IPS-18a (cell line): ENCODE results near the gene SIGLEC1.

ENCODE experiments used
- H3K27ac ChIP-seq: one replicate; pipeline ENCODE4 v1.5.1; 2013; ENCODE audit warnings: low read length
- H3K27me3 ChIP-seq: one replicate; pipeline ENCODE4 v1.6.1; 2013; ENCODE audit warnings: mild to moderate bottlenecking, low read length; ENCODE audit not compliant: control insufficient read depth, insufficient read depth
- H3K36me3 ChIP-seq: one replicate; pipeline ENCODE4 v1.6.1; 2013; ENCODE audit warnings: low read depth, low read length; ENCODE audit not compliant: control insufficient read depth
- H3K4me1 ChIP-seq: one replicate; pipeline ENCODE4 v1.6.1; 2013; ENCODE audit warnings: low read depth, low read length; ENCODE audit not compliant: control insufficient read depth
- H3K4me3 ChIP-seq: one replicate; pipeline ENCODE4 v1.5.1; 2013; ENCODE audit warnings: low read length
- H3K9ac ChIP-seq: one replicate; pipeline ENCODE4 v1.6.1; 2013; ENCODE audit warnings: mild to moderate bottlenecking, low read length, moderate library complexity
- H3K9me3 ChIP-seq: one replicate; pipeline ENCODE4 v1.6.1; 2013; ENCODE audit warnings: low read depth, low read length; ENCODE audit not compliant: control insufficient read depth

Gene SIGLEC1

GRCh38 chr20:3704087-3704486, 8.3 kb downstream of the SIGLEC1 start:
- no peak overlapping the region for H3K4me3 ChIP-seq
- H3K9ac ChIP-seq, result no peak overlapping the region
- no peaks in the 10 kb centered on the region for H3K36me3 ChIP-seq
- H3K9me3 ChIP-seq, result no peaks in the 10 kb centered on the region
- H3K4me1 ChIP-seq, result no peaks in the 10 kb centered on the region
- H3K27me3 ChIP-seq, result no peaks in the 10 kb centered on the region
- no peak overlapping the region for H3K27ac ChIP-seq

- Histone ChIP-seq H3K27me3 (no peaks in the 10 kb centered on the region), H3K4me3 (no peak overlapping the region), H3K9ac (no peak overlapping the region), H3K27ac (no peak overlapping the region), H3K9me3 (no peaks in the 10 kb centered on the region), H3K4me1 (no peaks in the 10 kb centered on the region), H3K36me3 (no peaks in the 10 kb centered on the region)
These were observed 9.6 kb downstream of the SIGLEC1 start for GRCh38 chr20:3702611-3703391.

GRCh38 chr20:3701061-3701998, 11.1 kb downstream of the SIGLEC1 start:
- Histone ChIP-seq H3K9me3 (no peaks in the 10 kb centered on the region), H3K4me1 (no peaks in the 10 kb centered on the region), H3K9ac (no peak overlapping the region), H3K4me3 (no peak overlapping the region), H3K27ac (no peak overlapping the region), H3K27me3 (no peaks in the 10 kb centered on the region), H3K36me3 (no peaks in the 10 kb centered on the region)

- no peak overlapping the region for H3K4me3 ChIP-seq
- no peaks in the 10 kb centered on the region for H3K27me3 ChIP-seq
- no peaks in the 10 kb centered on the region for H3K9me3 ChIP-seq
- H3K27ac ChIP-seq, result no peak overlapping the region
- H3K4me1 ChIP-seq, result no peaks in the 10 kb centered on the region
- no peak overlapping the region for H3K9ac ChIP-seq
- no peaks in the 10 kb centered on the region for H3K36me3 ChIP-seq
These were observed 13.4 kb downstream of the SIGLEC1 start for GRCh38 chr20:3699037-3699436.

- no peak overlapping the region for H3K9ac ChIP-seq
- H3K4me1 ChIP-seq, result no peaks in the 10 kb centered on the region
- no peaks in the 10 kb centered on the region for H3K36me3 ChIP-seq
- no peak overlapping the region for H3K27ac ChIP-seq
- no peak overlapping the region for H3K4me3 ChIP-seq
- H3K9me3 ChIP-seq, result no peaks in the 10 kb centered on the region
- no peaks in the 10 kb centered on the region for H3K27me3 ChIP-seq
These were observed 13.8 kb downstream of the SIGLEC1 start for GRCh38 chr20:3698591-3699001.

- H3K9ac ChIP-seq, result no peak overlapping the region
These were observed 14.7 kb downstream of the SIGLEC1 start for GRCh38 chr20:3697588-3698305.

GRCh38 chr20:3696745-3697587, 15.4 kb downstream of the SIGLEC1 start:
- Histone ChIP-seq H3K9ac (no peak overlapping the region), H3K27ac (no peak overlapping the region), H3K36me3 (no peaks in the 10 kb centered on the region), H3K27me3 (no peaks in the 10 kb centered on the region), H3K4me3 (no peak overlapping the region), H3K4me1 (no peaks in the 10 kb centered on the region), H3K9me3 (no peaks in the 10 kb centered on the region)

More at GRCh38 chr20:3697588-3698305, 14.7 kb downstream of the SIGLEC1 start:
- Histone ChIP-seq H3K4me3 (no peak overlapping the region), H3K27me3 (no peaks in the 10 kb centered on the region), H3K9me3 (no peaks in the 10 kb centered on the region), H3K4me1 (no peaks in the 10 kb centered on the region), H3K27ac (no peak overlapping the region), H3K36me3 (no peaks in the 10 kb centered on the region)

GRCh38 chr20:3696200-3696599, 16.2 kb downstream of the SIGLEC1 start:
- H3K36me3 ChIP-seq, result no peaks in the 10 kb centered on the region
- H3K4me1 ChIP-seq, result no peaks in the 10 kb centered on the region
- H3K27ac ChIP-seq, result no peak overlapping the region
- no peak overlapping the region for H3K4me3 ChIP-seq
- H3K9ac ChIP-seq, result no peak overlapping the region
- no peaks in the 10 kb centered on the region for H3K27me3 ChIP-seq
- no peaks in the 10 kb centered on the region for H3K9me3 ChIP-seq

- Histone ChIP-seq H3K9ac (no peak overlapping the region), H3K4me1 (no peaks in the 10 kb centered on the region), H3K27ac (no peak overlapping the region), H3K4me3 (no peak overlapping the region), H3K9me3 (no peaks in the 10 kb centered on the region), H3K27me3 (no peaks in the 10 kb centered on the region), H3K36me3 (no peaks in the 10 kb centered on the region)
These were observed 17.5 kb downstream of the SIGLEC1 start for GRCh38 chr20:3694864-3695263.

GRCh38 chr20:3693376-3693775, 19.0 kb downstream of the SIGLEC1 start:
- Histone ChIP-seq H3K4me1 (no peaks in the 10 kb centered on the region), H3K9ac (no peak overlapping the region), H3K27me3 (no peaks in the 10 kb centered on the region), H3K4me3 (no peak overlapping the region), H3K27ac (no peak overlapping the region), H3K9me3 (no peaks in the 10 kb centered on the region), H3K36me3 (no peaks in the 10 kb centered on the region)
